Activated T-cell treated with anti-CD3 and anti-CD28 coated beads, Interleukin-2, amount 50 U/mL, for 24 hours (primary cell): ENCODE results near the gene MYO1A.

ENCODE experiments used
- DNase-seq: peaks from one replicate; pipeline ENCODE4 v3.0.0-alpha.2; 2020
- H3K27ac Mint-ChIP-seq: 2 replicates; pipeline ENCODE4 v1.8.0; 2020; ENCODE audit warnings: mild to moderate bottlenecking, mixed read lengths
- H3K27me3 Mint-ChIP-seq: 2 replicates; pipeline ENCODE4 v1.8.0; 2020; ENCODE audit warnings: mixed read lengths
- H3K36me3 Mint-ChIP-seq: 2 replicates; pipeline ENCODE4 v1.8.0; 2020; ENCODE audit warnings: low read depth, mixed read lengths
- H3K4me1 Mint-ChIP-seq: 2 replicates; pipeline ENCODE4 v1.8.0; 2020; ENCODE audit warnings: low read depth, mixed read lengths
- H3K4me3 Mint-ChIP-seq: 2 replicates; pipeline ENCODE4 v1.8.0; 2020; ENCODE audit warnings: mild to moderate bottlenecking, moderate library complexity, mixed read lengths
- H3K9me3 Mint-ChIP-seq: 2 replicates; pipeline ENCODE4 v1.8.0; 2020; ENCODE audit warnings: mixed read lengths

Gene MYO1A

DNA sequence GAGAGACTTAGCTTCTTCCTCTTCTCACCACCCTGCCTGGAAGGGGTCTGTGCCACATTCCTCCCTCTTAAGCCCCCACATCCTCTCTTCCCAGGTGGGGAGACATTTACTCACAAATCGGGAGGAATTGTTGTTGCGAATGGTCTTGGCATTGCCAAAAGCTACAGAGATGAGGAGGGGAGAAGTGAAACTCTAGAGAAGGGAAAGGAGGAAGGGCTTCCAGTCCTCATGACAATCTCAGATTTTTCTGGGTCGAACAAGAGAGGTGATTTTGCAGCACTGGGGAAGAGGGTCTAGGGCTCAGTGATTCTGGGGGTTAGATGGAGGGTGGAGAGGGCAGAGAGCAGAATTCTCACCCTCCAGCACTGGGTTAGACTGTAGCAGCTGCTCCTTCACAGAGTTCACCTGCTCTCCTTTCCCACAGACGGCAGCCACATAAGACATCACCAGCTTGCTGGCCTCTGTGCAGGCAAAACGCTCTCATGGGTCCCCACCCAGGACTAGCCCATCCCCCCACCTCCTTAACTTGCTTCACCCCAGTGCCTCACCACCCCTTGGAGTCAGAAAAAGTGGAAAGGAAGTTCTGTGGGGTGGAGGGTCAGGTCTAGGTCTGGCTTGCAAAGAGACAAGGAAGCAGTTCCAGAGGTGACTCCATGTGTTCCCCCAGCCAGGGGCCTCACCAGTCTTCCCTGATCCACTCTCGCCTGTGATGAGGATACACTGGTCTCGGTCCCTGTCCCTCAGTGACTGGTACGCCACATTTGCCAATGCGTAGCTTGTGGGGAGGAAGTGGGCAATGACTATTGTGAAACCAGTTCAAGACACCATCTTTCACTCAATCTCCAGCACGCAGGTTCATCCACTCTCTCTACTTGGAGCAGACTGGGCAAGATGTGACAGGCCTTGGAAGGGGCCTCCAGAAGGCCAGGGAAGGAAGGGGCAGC lies 2.7 kb downstream of the MYO1A start:
- H3K36me3 Mint-ChIP-seq = no peaks in the 10 kb centered on the region
- H3K27me3 Mint-ChIP-seq = no peaks in the 10 kb centered on the region
- DNase-seq = peak; percentile 68
- H3K4me1 Mint-ChIP-seq = peaks cover 38% of the 10 kb centered on the region
- H3K9me3 Mint-ChIP-seq = no peaks in the 10 kb centered on the region
- H3K27ac Mint-ChIP-seq = peak overlapping the region; percentile 81
- peak overlapping the region; percentile 23 for H3K4me3 Mint-ChIP-seq

DNA sequence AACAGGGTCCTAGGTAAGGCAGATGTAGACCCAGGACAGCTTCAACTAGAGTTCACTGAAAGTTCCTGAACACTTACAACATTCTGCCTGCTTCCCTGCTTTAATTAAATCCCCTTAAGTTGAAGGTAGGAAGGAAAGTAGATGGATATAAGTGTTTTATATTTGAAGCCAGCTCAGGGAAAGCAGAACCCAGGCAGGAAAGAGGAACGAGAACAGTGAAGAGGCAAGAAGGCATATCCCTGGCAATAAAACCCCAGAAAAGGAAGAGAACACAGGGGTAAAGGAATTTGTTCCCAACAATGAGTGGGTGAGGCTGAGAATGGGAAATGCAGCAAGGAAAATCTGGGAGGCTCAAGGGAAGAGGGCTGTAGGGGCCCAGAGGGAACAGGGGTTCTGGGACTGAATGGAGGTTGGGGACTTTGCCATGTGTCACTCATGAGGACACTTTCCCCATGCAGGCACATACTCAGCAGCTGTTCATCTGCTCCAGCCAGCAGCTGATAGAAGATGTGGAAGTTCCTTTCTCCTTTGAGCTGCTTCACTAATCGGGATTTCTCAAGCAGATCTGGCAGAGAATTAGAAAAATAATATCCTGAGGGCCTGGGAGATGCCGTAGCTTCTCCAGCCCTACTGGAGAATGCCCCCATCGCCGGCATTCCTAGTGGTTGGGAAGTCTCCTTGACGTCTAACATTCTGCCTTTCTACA lies 3.7 kb downstream of the MYO1A start:
- Mint-ChIP-seq H3K9me3 (no peaks in the 10 kb centered on the region), H3K36me3 (no peaks in the 10 kb centered on the region), H3K27ac (no peak overlapping the region), H3K4me1 (peaks cover 38% of the 10 kb centered on the region), H3K27me3 (no peaks in the 10 kb centered on the region), H3K4me3 (no peak overlapping the region)
- no peak for DNase-seq

DNA sequence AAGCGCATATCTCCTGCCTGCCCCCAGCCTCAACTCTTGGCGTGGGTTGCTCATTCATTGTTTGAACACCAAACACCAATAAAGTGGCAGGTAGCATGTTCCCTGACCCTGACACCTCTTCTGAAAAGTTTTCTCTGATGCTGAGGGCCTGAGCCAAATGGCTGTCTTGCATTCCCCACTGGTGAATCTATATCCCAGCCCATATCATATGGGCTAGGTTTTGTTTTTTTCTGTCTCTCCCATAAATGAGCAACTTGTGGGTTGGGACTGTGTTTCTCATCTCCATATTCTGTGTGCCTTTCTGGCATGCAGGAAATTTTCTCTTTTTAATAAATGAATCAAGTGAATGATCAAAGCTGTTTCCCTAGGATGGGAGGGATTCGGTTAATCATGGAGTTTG lies 5.0 kb downstream of the MYO1A start:
- Mint-ChIP-seq H3K4me1 (peaks cover 36% of the 10 kb centered on the region), H3K27ac (no peak overlapping the region)

DNA sequence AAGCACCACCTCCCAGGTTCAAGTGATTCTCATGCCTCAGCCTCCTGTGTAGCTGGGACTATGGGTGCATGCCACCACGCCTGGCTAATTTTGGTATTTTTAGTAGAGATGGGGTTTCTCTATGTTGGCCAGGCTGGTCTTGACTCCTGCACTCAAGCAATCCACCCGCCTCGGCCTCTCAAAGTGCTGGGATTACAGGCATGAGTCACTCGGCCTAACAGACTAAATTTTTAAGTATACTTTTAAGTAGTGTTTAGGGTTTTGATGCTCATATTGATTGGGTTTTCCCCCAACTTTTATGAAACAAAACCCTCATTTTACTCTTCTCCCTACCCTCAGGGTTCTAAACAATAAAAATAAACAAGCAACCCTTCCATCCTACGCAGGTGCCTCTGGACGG lies 5.5 kb downstream of the MYO1A start:
- H3K27me3 Mint-ChIP-seq = no peaks in the 10 kb centered on the region
- peaks cover 37% of the 10 kb centered on the region for H3K4me1 Mint-ChIP-seq
- H3K4me3 Mint-ChIP-seq = no peak overlapping the region
- H3K27ac Mint-ChIP-seq = no peak overlapping the region
- H3K9me3 Mint-ChIP-seq = no peaks in the 10 kb centered on the region
- H3K36me3 Mint-ChIP-seq = no peaks in the 10 kb centered on the region
- DNase-seq = no peak

More for the DNA sequence above, 5.0 kb downstream of the MYO1A start:
- Mint-ChIP-seq H3K27me3 (no peaks in the 10 kb centered on the region), H3K4me3 (no peak overlapping the region), H3K36me3 (no peaks in the 10 kb centered on the region), H3K9me3 (no peaks in the 10 kb centered on the region)
- no peak for DNase-seq

DNA sequence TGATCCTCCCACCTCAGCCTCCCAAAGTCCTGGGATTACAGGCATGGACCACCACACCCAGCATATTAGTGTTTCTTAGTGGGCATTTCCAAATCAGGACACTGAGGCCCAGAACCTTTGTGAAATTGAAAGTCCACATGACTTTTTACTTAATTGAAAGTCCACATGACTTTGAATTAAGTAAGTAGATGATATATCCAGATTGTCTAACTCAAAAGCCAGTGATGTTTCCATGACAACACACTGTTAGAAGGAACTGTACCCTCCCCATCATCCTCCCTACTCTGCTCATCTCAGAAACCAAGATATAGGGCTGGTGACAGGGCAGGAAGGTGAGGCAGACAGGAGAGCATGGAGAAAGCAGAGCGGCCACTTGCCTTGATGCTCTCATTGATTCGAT lies 7.2 kb downstream of the MYO1A start:
- no peak for DNase-seq
- Mint-ChIP-seq H3K9me3 (no peaks in the 10 kb centered on the region), H3K36me3 (no peaks in the 10 kb centered on the region), H3K4me3 (no peak overlapping the region), H3K4me1 (peaks cover 29% of the 10 kb centered on the region), H3K27ac (no peak overlapping the region), H3K27me3 (no peaks in the 10 kb centered on the region)

DNA sequence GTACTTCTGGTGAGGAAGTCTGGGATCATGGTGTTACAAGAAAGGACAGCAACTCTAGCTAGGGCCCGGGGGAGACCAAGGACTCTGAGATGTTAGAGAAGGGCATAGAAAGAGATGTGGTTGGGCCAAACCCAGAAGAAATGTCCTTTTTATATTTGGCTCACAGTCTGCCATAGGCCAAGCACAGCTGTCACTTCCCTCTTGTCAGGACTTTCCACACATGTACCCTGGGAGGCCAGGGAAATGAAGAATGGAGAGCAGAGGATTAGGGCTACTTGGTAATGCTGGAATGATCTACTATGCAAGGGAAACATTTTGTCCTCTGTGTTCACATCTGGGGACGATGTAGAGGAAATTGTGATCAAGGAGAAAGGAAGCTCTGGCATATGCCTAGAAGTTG lies 9.2 kb downstream of the MYO1A start:
- Mint-ChIP-seq H3K27me3 (no peaks in the 10 kb centered on the region), H3K9me3 (no peaks in the 10 kb centered on the region), H3K27ac (no peak overlapping the region), H3K4me1 (peaks cover 10% of the 10 kb centered on the region), H3K4me3 (no peak overlapping the region), H3K36me3 (no peaks in the 10 kb centered on the region)
- no peak for DNase-seq

DNA sequence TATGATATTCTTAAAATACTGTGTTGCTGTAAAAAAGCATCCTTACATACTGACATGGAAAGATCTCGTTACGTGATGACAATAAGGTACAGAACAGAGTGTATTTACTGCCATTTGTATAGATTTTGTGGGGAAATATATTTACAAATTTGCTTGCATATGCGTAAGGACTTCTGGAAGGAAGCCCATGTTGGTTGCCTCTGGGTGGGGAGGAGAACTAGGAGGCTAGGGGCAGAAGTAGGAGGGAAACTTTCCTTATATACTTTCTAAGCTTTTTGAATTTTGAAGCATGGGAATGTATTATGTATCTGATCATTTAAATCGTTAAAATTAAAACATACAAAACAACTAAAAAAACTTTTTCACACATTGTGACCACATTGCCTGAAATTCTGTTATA lies 9.7 kb downstream of the MYO1A start:
- H3K4me1 Mint-ChIP-seq = peaks cover 7% of the 10 kb centered on the region
- no peaks in the 10 kb centered on the region for H3K27me3 Mint-ChIP-seq
- H3K4me3 Mint-ChIP-seq = no peak overlapping the region
- no peaks in the 10 kb centered on the region for H3K9me3 Mint-ChIP-seq
- no peak overlapping the region for H3K27ac Mint-ChIP-seq
- H3K36me3 Mint-ChIP-seq = no peaks in the 10 kb centered on the region
- no peak for DNase-seq

DNA sequence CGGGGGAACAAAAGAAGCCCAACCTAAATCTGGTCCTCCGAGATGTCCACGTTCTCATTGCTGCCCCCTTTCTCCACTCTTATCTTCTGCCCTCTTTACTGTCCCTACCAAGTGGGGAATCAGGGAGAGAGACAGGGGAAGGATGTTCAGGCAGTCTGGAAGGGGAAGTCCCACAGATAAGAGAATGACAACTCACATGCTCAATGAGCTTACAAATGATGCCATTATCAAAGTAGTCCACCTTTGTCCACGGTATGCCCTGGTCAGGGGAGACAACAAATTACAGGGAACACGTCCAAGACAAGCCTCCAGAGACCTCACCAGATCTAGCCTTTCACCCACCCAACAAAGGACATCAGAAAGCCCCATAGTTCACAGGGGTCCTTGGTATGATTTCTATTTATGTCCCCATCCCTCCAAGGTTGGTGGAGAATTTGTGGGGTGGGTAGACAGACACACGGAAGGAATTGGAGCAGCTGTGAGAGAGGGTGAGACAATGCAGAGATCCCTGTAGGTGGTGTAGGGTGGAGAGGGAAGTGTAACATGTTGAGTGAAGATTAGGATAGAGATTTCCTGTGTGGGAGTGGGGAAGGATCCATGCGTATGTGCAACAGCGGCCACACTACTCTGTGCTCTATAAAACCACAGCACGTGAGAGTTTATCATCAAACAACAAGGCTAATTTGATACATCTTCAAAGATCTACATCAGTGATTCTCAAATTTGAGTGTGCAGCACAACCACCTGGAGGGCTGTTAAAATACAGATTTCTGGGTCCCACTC lies 10.7 kb downstream of the MYO1A start:
- DNase-seq = no peak
- H3K4me1 Mint-ChIP-seq = peaks cover 5% of the 10 kb centered on the region
- no peaks in the 10 kb centered on the region for H3K27me3 Mint-ChIP-seq
- no peak overlapping the region for H3K4me3 Mint-ChIP-seq
- no peak overlapping the region for H3K27ac Mint-ChIP-seq
- no peaks in the 10 kb centered on the region for H3K36me3 Mint-ChIP-seq
- no peaks in the 10 kb centered on the region for H3K9me3 Mint-ChIP-seq

DNA sequence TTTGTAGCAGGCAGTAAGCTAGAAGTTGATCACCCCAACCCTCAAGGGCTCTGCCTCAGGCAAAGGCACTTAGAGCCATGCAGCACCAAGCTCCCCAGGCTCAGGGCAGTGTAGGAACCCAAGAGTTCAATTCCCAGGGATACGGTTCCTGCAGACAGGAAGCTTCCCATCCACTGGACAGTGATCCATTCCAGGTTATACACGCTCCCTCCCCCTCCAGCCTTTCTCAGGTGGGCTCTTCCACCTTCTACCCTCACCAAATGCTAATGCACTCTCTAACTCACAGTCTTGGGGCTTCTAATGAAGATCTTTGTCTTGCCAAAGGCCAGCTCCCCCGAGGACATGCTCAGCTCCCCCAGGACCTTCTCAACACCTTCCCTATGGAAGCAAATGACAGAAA lies 12.7 kb downstream of the MYO1A start:
- no peak for DNase-seq
- no peaks in the 10 kb centered on the region for H3K27me3 Mint-ChIP-seq
- H3K9me3 Mint-ChIP-seq = no peaks in the 10 kb centered on the region

DNA sequence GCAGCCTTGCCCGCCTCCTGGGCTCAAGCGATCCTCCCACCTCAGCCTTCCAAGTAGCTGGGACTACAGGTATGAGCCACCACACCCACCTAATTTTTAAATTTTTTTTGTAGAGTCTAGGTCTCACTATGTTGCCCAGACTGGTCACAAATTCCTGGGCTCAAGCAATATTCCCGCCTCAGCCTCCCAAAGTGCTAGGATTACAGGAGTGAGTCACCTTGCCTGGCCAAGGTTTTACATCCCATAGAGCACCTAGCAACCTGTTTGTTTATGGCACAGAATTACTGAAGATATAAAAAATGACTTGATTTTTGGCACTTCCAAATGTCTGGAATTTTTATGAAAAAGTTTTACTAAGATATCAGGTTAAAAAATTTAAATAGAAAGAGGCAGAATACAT lies 16.5 kb downstream of the MYO1A start:
- H3K4me1 Mint-ChIP-seq = peaks cover 22% of the 10 kb centered on the region
- H3K27ac Mint-ChIP-seq = no peak overlapping the region
- no peaks in the 10 kb centered on the region for H3K9me3 Mint-ChIP-seq
- H3K36me3 Mint-ChIP-seq = no peaks in the 10 kb centered on the region
- H3K4me3 Mint-ChIP-seq = no peak overlapping the region
- no peak for DNase-seq
- H3K27me3 Mint-ChIP-seq = no peaks in the 10 kb centered on the region

More for the DNA sequence above, 12.7 kb downstream of the MYO1A start:
- H3K4me3 Mint-ChIP-seq = no peak overlapping the region
- H3K27ac Mint-ChIP-seq = no peak overlapping the region
- H3K4me1 Mint-ChIP-seq = peaks cover 5% of the 10 kb centered on the region
- H3K36me3 Mint-ChIP-seq = no peaks in the 10 kb centered on the region

DNA sequence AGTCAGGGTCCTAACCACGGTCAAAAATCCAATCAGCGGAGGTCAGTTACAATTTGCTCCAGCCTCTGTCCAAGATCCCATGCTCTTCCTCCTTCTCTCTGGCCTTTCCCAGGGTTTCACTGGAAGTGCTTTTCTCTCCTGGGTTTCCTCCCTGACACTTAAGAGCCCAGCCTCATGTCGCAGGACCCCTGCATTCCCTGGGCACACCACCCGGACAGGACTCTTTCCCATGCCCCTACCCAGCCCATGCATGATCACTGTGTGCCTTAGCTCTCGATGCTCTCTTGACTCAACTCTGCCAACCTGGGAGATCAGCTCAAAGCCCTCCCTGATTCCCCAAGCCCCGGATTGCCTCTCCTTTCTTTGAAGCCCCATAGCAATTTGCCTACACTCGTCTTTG lies 18.1 kb downstream of the MYO1A start:
- Mint-ChIP-seq H3K27me3 (no peaks in the 10 kb centered on the region), H3K4me3 (no peak overlapping the region), H3K4me1 (peaks cover 38% of the 10 kb centered on the region), H3K36me3 (no peaks in the 10 kb centered on the region), H3K27ac (no peak overlapping the region), H3K9me3 (no peaks in the 10 kb centered on the region)
- no peak for DNase-seq

DNA sequence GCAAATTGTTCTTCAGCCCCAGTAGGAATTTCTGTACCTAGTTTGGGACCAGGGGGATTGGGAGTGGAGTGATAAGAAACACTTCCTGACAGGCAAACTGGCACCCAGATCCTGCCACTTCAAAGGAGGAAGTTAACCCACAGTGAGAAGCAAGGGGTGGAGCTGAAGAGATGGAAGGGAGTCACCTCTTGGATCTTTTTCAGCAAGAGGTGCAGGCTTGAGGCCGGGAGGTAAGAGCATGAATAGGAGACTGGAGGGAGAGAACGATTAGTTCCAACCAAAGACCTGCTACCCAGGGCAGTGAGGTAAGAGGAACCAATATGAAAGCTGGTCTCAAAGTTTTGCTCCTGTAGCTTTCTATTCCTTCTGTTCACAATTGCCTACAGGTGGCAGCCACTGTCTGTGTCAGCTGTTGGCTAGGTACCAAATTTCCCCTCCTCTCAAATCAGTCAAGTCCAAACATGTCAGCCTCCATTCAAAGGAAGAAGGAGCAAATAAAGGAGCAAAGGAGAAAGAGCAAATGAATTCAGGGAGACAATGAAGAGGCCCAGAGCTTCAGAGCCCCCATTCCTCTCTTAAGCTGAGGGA lies 18.7 kb downstream of the MYO1A start:
- peaks cover 43% of the 10 kb centered on the region for H3K4me1 Mint-ChIP-seq

DNA sequence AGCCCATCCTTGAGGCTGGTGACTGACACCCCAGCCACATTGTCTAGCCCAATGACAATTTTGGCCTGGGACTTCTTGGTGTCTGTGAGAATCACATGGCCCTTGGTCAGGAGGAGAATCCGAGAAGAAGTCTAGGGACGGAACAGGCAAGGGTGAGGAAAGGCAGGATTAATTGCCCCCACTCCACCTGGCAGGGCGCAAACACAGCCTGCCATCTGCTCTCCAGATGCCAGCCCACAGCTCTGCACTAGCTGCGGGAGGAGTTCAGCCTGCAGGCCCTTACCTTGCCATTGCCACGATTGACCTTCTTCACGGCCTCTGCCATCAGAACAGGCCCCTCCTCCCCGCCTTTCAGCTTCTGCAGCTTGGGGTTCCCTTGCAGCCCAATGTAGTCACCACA lies 20.5 kb downstream of the MYO1A start:
- DNase-seq = no peak
- Mint-ChIP-seq H3K27me3 (no peaks in the 10 kb centered on the region), H3K27ac (no peak overlapping the region), H3K9me3 (no peaks in the 10 kb centered on the region), H3K36me3 (no peaks in the 10 kb centered on the region), H3K4me1 (peaks cover 48% of the 10 kb centered on the region), H3K4me3 (no peak overlapping the region)

More for the DNA sequence above, 18.7 kb downstream of the MYO1A start:
- Mint-ChIP-seq H3K9me3 (no peaks in the 10 kb centered on the region), H3K4me3 (no peak overlapping the region), H3K27ac (no peak overlapping the region), H3K27me3 (no peaks in the 10 kb centered on the region), H3K36me3 (no peaks in the 10 kb centered on the region)
- no peak for DNase-seq

DNA sequence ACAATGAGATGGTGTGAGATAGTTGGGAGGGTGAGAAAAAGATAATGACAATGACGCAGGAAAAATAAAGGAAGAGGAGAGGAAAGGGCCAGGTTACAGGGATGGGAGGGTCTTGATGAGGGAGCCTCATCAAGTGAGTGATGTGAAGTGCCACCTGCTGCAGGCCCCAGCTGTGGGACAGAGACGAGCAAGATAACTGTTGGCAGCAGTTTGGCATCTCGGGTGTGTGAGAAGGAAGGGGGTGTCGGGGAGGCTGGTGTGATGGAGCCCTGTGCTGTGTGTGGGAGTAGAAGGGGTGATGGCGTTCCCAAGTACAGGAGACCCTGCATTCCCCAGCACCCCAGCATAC lies 22.1 kb downstream of the MYO1A start:
- H3K36me3 Mint-ChIP-seq = no peaks in the 10 kb centered on the region
- H3K27ac Mint-ChIP-seq = peak overlapping the region; percentile 90
- no peaks in the 10 kb centered on the region for H3K9me3 Mint-ChIP-seq
- no peaks in the 10 kb centered on the region for H3K27me3 Mint-ChIP-seq
- H3K4me1 Mint-ChIP-seq = peaks cover 48% of the 10 kb centered on the region
- DNase-seq = peak; percentile 49
- no peak overlapping the region for H3K4me3 Mint-ChIP-seq
